CD4-positive, alpha-beta T cell treated with Interferon alpha-2 for 1 hour (primary cell): ENCODE measurements around the gene ZNF552.
"Not testable (repeated sequence)": the region's sequence is repeated elsewhere in the genome, so short reads cannot be mapped to it uniquely, and the experiment has no call there.

ENCODE experiments used
- DNase-seq, 2 donors: peaks; one replicate each; pipeline ENCODE4 v3.0.0-alpha.2; 2020 to 2022

ZNF552 gene

DNA sequence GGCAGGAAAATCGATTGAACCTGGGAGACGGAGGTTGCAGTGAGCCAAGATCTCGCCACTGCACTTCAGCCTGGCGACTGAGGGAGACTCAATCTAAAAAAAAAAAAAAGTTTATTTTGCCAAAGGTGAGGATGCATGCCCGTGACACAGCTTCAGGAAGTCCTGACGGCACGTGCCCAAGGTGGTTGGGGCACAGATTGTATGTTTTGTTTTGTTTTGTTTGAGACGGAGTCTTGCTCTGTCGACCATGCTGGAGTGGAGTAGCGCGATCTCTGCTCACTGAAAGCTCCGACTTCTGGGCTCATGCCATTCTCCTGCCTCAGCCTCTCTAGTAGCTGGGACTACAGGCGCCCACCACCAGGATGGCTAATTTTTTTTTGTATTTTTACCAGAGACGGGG is 3.3 kb upstream of the ZNF552 start:
- DNase-seq = no peak

DNA sequence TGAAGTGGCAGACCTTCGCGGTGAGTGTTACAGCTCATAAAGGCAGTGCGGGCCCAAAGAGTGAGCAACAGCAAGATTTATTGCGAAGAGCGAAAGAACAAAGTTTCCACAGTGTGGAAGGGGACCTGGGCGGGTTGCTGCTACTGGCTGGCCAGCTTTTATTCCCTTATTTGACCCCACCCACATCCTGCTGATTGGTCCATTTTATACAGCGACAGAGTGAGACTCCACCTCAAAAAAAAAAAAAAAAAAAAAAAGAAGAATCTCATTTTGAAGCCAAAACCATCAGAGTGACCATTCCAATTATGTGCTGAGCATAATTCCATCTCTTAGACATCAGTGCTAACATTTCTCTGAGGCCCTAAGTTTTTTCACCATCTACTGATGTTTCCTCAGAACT is 1.9 kb upstream of the ZNF552 start:
- no peak for DNase-seq

DNA sequence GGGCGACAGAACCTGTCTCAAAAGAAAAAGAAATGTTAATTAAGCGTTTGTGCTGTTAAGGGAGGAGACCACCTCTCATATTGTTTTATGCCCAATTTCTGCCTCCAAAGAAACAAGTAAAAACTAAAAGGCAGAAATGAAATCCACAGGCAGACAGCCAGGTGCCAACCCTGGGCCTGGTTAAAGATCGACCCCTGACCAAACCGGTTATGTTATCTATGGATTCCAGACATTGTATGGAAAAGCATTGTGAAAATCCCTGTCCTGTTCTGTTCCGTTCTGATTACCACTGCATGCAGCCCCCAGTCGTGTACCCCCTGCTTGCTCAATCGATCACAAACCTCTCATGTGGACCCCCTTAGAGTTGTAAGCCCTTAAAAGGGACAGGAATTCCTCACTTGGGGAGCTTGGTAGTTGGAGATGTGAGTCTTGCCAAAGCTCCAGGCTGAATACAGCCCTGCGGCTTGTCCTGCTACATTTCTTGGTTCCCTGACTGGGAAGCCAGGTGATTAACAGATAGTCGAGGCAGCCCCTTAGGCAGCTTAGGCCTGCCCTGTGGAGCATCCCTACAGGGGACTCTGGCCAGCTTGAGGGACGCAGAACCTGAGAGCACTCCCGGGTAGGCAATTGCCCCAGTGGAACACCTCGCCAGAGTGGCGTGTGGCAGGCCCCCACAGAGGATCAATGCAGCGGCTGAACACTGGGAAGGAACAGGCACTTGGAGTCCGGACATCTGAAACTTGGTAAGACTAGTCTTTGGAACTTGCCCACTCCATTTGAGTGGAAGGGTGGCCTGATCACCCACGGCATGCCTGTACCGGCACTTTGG is 748 bp upstream of the ZNF552 start:
- DNase-seq = no peak

DNA sequence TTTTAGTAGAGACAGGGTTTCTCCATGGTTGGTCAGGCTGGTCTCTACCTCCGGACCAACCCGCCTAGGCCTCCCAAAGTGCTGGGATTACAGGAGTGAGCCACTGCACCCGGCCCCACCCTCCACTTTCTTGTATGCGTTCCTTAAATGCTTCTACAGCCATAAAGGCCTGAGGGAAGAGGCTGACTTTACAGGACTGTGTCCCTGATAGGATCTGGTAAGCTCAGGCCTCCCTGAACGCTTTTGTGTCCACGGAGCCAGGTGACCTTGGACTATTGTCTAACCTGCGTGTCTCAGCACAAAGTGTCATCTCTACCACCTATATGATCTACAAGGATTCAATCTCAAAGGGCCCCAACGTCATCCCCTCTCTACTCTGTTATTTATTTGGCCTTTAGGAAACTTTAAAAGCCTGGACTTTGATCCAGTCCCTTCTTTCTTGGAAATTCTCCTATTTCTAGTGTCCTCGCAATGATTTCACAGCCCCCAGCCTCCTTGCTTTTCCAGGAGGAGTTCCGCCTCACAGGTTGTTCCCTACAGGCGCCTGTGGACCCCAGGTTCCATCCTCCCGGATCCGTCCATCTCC is 701 bp downstream of the ZNF552 start:
- DNase-seq = no peak

GRCh38 chr19:57812975-57813820 is 1.5 kb downstream of the ZNF552 start:
- not testable (repeated sequence) for DNase-seq

DNA sequence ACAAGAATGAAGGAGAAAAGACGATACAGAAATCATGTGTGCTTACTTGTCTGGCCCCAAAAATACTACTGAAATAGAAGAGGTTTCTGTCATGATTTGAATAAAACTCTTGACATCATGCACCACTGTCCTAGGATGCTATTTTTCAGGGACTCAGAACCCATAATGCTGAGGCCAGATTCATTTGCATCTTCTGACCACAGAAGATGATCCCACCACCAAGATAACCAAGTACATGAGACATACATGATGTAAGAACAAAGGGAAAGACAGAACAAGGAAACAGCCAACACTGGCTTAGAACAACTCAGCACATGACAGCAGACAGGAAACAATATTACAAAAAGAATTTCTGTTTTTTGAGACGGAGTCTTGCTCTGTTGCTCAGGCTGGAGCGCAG is 2.5 kb downstream of the ZNF552 start:
- DNase-seq = no peak

- DNase-seq = not testable (repeated sequence)
These were observed 4.1 kb downstream of the ZNF552 start for GRCh38 chr19:57810410-57811295.

DNA sequence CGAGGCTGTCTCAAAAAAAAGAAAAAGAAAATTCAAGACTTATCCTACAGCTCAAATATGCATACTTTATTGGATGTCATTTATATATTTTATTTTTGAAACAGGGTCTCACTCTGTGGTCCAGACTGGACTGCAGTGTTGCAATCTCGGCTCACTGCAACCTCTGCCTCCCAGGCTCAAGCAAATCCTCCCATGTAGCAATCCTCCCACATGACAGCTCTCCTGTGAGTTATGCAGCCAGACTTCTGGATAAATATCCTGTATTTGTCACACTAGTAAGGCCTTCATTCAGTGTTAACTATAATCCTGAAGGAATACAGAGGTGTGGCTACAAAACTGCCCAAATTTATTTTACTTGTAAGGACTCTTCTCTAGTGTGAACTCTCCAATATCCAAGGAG is 7.2 kb downstream of the ZNF552 start:
- DNase-seq = no peak

DNA sequence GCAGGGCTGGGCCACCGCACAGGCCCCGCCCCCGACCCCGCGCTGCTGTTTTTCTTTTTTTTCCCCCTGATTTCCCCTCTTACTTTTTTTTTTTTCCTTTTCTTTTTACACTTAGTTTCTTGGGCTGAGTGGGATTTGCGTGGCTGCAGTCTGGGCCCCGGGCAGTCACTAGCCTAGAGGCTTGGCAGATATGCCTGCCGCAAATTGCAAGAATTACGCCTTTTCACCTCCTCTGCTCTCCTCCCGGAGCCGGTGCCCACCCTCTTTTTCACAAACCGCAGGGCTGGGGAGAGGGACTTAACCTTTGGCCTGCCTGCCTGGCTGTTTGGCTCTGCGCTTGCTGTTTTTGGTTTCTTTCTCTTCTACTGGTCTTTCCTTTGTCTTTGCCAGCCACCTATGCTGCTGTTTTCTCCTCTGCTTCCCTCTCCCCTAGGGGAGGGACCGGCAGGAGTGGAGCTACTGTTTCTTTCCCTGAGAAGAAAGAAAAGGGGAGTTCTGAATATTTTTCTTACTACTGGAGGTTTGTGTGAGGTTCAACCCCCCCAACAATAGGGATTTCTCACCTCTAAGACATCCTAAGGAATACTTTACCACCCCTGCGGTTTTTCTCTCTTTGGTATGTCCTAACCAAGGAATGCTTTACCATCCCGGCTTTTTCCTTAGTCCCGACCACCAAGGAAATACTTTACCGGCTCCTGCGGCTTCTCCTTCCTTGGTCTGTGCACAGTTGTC is 11.0 kb downstream of the ZNF552 start:
- DNase-seq = no peak

- DNase-seq = no peak
These were observed 11.5 kb downstream of the ZNF552 start for GRCh38 chr19:57803265-57803593.

DNA sequence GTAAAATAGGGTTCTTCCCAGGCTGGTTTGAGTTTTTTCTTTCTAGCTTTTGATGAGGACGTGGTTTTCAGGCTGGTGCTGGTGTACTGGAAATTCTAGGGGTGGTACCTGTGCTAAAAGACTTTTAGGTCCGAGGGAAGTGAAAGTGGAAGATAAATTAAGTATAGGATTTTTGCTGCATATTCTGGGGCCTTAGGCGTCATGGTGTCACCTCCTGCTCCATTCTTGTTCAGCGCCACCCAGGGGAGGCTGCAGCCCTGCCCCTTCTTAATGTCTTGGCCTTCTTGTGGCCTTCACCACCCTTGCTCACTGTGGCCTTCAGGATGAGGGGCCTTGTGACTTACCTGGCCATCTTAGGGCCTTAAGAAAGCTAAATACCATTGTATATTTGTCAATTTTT is 12.4 kb downstream of the ZNF552 start:
- no peak for DNase-seq

DNA sequence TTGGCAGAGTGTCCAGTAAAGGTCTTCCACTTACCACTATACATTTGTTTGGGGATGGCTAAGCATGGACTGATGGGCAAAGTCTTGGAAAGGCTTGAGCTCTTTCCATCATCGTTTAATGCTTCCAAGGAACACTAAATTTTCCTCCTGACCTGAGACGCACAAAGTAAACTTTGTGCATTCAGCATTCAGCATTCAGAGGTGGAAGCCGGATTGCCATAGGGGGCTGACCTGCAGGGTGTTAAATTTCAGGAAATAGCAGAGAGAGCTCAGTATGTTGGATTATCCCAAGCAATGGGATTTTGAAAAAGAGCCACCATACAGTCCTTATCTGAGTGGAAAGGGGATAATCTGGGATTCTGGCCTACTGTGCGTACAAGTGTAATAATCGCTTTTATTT is 14.0 kb downstream of the ZNF552 start:
- DNase-seq = no peak

GRCh38 chr19:57796580-57796979 is 18.1 kb downstream of the ZNF552 start:
- not testable (repeated sequence) for DNase-seq

GRCh38 chr19:57789288-57789687 is 25.4 kb downstream of the ZNF552 start:
- DNase-seq = no peak

- no peak for DNase-seq
These were observed 26.5 kb downstream of the ZNF552 start for GRCh38 chr19:57788114-57788692.

DNA sequence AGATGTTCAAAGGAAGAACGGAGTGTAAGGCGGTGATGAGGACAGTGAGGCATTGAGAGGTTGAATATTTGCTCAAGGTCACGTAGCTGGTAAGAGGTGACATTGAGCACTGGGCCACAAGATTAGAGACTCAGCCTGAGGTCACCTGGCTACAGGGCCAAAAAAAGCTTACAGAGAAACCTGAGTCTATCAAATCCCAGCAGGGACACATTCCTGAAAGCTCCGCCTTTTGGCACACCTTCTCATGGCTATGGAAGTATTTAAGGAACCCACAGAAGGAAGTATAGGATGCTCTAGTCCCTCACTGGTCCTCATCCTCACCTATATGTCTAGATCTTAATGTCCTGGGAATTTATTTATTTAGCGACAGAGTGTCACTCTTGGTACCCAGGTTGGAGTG is 27.8 kb downstream of the ZNF552 start:
- DNase-seq = no peak

GRCh38 chr19:57786286-57786685 is 28.4 kb downstream of the ZNF552 start:
- no peak for DNase-seq

DNA sequence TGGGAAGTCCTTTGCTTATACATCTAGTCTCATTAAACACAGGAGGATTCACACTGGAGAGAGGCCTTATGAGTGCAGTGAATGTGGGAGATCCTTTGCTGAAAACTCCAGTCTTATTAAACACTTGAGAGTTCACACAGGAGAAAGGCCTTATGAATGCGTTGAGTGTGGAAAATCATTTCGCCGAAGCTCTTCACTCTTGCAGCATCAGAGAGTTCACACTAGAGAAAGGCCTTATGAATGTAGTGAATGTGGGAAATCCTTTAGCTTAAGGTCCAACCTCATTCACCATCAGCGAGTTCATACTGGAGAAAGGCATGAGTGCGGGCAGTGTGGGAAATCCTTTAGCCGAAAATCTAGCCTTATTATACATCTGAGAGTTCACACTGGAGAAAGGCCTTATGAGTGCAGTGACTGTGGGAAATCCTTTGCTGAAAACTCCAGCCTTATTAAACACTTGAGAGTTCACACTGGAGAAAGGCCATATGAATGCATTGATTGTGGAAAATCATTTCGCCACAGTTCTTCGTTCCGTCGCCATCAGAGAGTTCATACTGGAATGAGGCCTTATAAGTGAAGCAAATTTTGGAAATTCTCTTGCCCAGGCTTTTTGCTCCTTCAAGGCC is 35.4 kb downstream of the ZNF552 start:
- DNase-seq = no peak

- DNase-seq = no peak
These were observed 36.4 kb downstream of the ZNF552 start for GRCh38 chr19:57778336-57778735.

GRCh38 chr19:57776764-57777296 is 37.9 kb downstream of the ZNF552 start:
- DNase-seq = no peak

- DNase-seq = no peak
These were observed 41.2 kb downstream of the ZNF552 start for GRCh38 chr19:57773488-57773887.
